ENCODE results near the gene VPS13C. TPM values are rescaled to one million over a fixed set of nuclear protein-coding genes. Genes with fewer than 3 reads are reported as not detected.
A peak's percentile ranks its signal among the peaks of the same experiment; 100 is the strongest.

The VPS13C gene
- polyA plus RNA-seq, 2 donors, result 3.5 to 3.6 TPM

DNA sequence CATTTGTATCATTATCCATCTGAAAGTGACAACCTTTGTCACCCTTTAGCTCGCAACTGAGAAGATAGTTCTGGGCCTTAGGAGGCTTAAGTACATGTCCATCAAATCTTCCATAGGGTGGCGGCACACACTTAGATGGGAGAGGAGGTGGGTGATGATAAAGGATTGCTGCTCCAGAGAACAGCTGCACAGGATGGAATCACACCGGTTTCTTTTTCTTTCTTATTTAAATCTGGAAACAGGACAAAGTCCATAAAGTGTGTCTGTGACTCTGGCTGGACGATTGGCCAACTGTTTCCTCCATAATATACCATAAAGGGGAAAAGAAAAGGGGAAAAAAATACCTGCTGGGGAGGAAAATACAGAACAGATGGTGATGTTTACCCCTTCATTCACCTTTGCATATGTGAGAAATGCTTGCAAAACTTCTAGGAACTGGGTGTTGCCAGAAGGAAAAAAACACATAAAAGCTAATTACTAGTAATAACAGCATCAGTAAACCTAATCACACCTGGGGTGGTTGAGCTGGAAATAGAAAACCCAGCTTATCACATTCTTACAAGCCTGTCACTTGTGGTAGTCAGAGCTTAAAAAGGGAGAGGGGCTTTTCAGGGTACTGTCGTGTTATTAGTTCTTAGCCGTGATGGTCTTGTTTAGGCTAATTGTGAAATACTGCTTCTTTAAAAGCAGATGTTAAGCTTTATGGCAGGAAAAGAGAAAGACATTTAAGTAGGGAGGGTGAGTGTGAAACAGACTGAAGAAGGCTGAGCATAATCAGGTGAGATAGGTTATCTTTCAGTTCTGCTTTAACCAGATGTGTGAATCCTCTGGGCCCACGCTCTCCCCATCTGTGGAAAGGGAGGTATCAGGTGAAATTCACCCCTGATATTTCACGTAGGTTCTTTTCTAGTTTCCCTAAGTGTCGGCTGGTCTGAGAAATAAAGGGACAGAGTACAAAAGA lies 23.2 kb upstream of the VPS13C start:
- Histone ChIP-seq H3K4me1 (ENCODE audit: control insufficient read depth in 2 of 2, insufficient read depth in 2 of 2, low read length in 1 of 2) (no peaks in the 10 kb centered on the region), H3K9me3 (ENCODE audit: control insufficient read depth in 2 of 2, insufficient read depth in 1 of 2, low read depth in 1 of 2, low read length in 1 of 2) (no peaks in the 10 kb centered on the region), H3K27me3 (ENCODE audit: control insufficient read depth in 1 of 2, insufficient read depth in 2 of 2, low read length in 2 of 2) (no peaks in the 10 kb centered on the region), H3K4me3 (ENCODE audit: low read depth in 1 of 2, low read length in 2 of 2) (no peak overlapping the region), H3K36me3 (ENCODE audit: control insufficient read depth in 2 of 2, insufficient read depth in 2 of 2, low read length in 1 of 2) (no peaks in the 10 kb centered on the region), H3K27ac (ENCODE audit: low read depth in 2 of 2, low read length in 1 of 2) (no peak overlapping the region)
- 80 to 89% methylated on average over 9 of the region's 9 CpGs for WGBS, 2 donors

DNA sequence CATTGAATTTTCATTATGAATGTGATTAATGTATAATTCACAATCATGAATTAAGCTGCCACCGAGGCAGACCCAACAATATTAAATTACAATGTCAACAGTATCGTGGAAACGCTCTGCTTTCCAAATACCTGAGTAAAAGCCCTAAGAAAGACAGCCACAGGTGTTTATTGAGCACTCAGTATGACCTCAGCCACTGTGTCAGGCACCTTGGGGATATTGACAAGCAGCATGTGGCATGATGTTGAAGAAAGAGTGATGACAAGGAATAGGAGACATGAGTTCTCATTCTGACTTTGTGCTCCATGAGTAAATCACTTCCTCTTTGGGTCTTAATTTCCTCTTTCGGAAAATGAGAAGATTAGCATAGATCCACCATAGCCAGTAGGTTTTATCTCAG lies 19.3 kb upstream of the VPS13C start:
- no peak overlapping the region for H3K27ac ChIP-seq (ENCODE audit: low read depth in 2 of 2, low read length in 1 of 2)
- no peak overlapping the region for H3K4me3 ChIP-seq (ENCODE audit: low read depth in 1 of 2, low read length in 2 of 2)
- H3K4me1 ChIP-seq (ENCODE audit: control insufficient read depth in 2 of 2, insufficient read depth in 2 of 2, low read length in 1 of 2), result no peaks in the 10 kb centered on the region
- no peaks in the 10 kb centered on the region for H3K9me3 ChIP-seq (ENCODE audit: control insufficient read depth in 2 of 2, insufficient read depth in 1 of 2, low read depth in 1 of 2, low read length in 1 of 2)
- no peaks in the 10 kb centered on the region for H3K36me3 ChIP-seq (ENCODE audit: control insufficient read depth in 2 of 2, insufficient read depth in 2 of 2, low read length in 1 of 2)
- 65 to 76% methylated on average over 4 of the region's 4 CpGs for WGBS, 2 donors
- no peaks in the 10 kb centered on the region for H3K27me3 ChIP-seq (ENCODE audit: control insufficient read depth in 1 of 2, insufficient read depth in 2 of 2, low read length in 2 of 2)

DNA sequence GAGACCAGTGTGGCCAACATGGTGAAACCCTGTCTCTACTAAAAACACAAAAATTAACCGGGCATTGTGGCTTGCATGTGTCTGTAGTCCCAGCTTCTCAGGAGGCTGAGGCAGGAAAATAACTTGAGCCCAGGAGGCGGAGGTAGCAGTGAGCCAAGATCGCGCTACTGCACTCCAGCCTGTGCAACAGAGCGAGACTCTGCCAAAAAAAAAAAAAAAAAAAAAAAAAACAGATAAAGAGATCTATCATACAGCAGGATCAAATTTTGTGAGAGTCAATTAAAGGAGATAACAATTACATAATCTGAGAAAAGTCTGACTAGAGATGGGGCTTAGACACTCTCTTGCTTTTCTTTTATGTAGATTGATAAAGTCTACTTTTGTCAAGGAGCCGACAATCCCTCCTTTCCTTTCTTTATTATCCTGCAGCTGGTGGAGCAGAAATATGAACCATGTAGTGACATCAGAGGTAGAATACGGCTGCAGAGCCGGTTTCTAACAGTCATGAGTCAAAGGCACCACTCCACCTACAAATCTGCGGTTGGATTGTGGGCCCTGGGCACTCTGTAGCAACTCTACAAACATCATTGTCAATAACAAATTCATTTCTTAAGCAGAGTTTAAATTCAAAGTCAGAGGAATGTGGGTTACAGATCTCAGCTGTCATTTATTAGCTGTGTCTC lies 15.5 kb upstream of the VPS13C start:
- Histone ChIP-seq H3K9me3 (ENCODE audit: control insufficient read depth in 2 of 2, insufficient read depth in 1 of 2, low read depth in 1 of 2, low read length in 1 of 2) (no peaks in the 10 kb centered on the region), H3K27me3 (ENCODE audit: control insufficient read depth in 1 of 2, insufficient read depth in 2 of 2, low read length in 2 of 2) (no peaks in the 10 kb centered on the region), H3K36me3 (ENCODE audit: control insufficient read depth in 2 of 2, insufficient read depth in 2 of 2, low read length in 1 of 2) (no peaks in the 10 kb centered on the region), H3K4me1 (ENCODE audit: control insufficient read depth in 2 of 2, insufficient read depth in 2 of 2, low read length in 1 of 2) (no peaks in the 10 kb centered on the region), H3K27ac (ENCODE audit: low read depth in 2 of 2, low read length in 1 of 2) (no peak overlapping the region), H3K4me3 (ENCODE audit: low read depth in 1 of 2, low read length in 2 of 2) (no peak overlapping the region)
- WGBS, 2 donors, result 54% methylated on average over 8 to 9 of the region's 9 CpGs

DNA sequence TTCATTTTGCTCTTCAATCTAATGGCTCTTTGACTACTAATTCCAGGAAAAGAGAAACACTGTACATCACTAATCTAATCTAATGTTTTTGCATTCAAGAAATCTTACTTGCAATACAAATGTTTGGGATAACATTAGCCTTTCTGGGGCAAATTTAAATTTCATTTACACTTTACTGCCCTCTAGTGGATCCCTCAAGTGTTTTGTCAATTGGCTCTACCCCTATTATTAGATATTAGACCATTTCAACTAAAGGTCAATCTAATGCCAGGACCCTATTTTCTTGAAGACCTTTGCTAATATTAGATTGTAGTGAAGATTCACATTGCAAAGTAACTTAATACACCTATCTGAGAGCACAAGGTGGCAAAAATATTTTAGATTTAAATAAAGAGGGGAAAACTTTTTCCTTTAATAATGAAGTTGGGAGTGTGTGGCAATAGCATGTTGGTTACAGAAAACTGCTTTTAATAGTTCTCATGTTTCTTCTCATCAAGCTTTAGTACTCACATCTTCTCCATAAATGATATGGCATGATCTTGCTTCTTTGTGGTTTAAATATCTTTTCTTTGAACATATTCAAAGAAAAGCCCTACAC lies 11.6 kb upstream of the VPS13C start:
- Histone ChIP-seq H3K27ac (ENCODE audit: low read depth in 2 of 2, low read length in 1 of 2) (no peak overlapping the region), H3K4me1 (ENCODE audit: control insufficient read depth in 2 of 2, insufficient read depth in 2 of 2, low read length in 1 of 2) (peaks cover 0 to 3% of the 10 kb centered on the region in 2 donors), H3K9me3 (ENCODE audit: control insufficient read depth in 2 of 2, insufficient read depth in 1 of 2, low read depth in 1 of 2, low read length in 1 of 2) (no peaks in the 10 kb centered on the region), H3K27me3 (ENCODE audit: control insufficient read depth in 1 of 2, insufficient read depth in 2 of 2, low read length in 2 of 2) (no peaks in the 10 kb centered on the region), H3K4me3 (ENCODE audit: low read depth in 1 of 2, low read length in 2 of 2) (no peak overlapping the region), H3K36me3 (ENCODE audit: control insufficient read depth in 2 of 2, insufficient read depth in 2 of 2, low read length in 1 of 2) (no peaks in the 10 kb centered on the region)

DNA sequence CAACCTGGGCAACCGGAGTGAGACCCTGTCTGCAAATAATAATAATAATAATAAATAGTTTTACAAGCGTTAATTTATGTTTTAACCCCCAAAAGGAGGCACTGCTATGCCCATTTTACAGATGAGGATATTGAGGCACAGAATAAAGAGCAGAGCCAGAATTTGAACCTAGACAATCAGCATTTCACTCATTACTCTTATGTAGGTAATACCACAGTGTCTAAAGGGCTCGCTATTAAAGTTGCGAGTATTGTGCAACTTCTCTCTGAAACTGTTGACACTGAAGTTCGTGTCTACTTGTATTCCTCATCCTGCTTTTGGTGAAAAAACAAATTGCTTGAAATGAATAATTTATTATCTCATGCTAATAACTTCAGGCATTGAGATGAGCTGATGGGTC lies 9.3 kb upstream of the VPS13C start:
- Histone ChIP-seq H3K9me3 (ENCODE audit: control insufficient read depth in 2 of 2, insufficient read depth in 1 of 2, low read depth in 1 of 2, low read length in 1 of 2) (no peaks in the 10 kb centered on the region), H3K36me3 (ENCODE audit: control insufficient read depth in 2 of 2, insufficient read depth in 2 of 2, low read length in 1 of 2) (no peaks in the 10 kb centered on the region), H3K27me3 (ENCODE audit: control insufficient read depth in 1 of 2, insufficient read depth in 2 of 2, low read length in 2 of 2) (no peaks in the 10 kb centered on the region), H3K4me1 (ENCODE audit: control insufficient read depth in 2 of 2, insufficient read depth in 2 of 2, low read length in 1 of 2) (peaks cover 0 to 3% of the 10 kb centered on the region in 2 donors), H3K4me3 (ENCODE audit: low read depth in 1 of 2, low read length in 2 of 2) (no peak overlapping the region), H3K27ac (ENCODE audit: low read depth in 2 of 2, low read length in 1 of 2) (no peak overlapping the region)
- 85 to 90% methylated on average over 5 of the region's 5 CpGs for WGBS, 2 donors

DNA sequence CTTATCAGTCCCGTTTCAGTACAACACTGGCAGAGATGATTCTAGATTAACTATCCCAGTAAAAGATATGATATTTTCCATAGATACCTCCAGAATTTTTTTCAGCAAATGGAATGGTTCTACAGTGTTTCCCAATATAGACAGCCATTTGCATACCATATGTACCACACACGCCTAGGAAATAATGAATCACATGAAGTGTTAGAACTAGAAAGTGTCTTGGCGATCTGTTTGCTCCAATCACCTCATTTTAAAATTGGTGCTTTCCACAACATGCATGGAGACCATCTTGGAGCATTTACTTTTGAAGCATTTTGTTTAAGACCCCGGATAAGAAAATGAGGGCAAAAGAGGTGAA lies 8.5 kb upstream of the VPS13C start:
- H3K27ac ChIP-seq (ENCODE audit: low read depth in 2 of 2, low read length in 1 of 2), result no peak overlapping the region
- H3K4me1 ChIP-seq (ENCODE audit: control insufficient read depth in 2 of 2, insufficient read depth in 2 of 2, low read length in 1 of 2), result peaks cover 0 to 3% of the 10 kb centered on the region in 2 donors
- no peaks in the 10 kb centered on the region for H3K36me3 ChIP-seq (ENCODE audit: control insufficient read depth in 2 of 2, insufficient read depth in 2 of 2, low read length in 1 of 2)
- WGBS, 2 donors, result 45 to 52% methylated on average over 4 of the region's 4 CpGs
- H3K9me3 ChIP-seq (ENCODE audit: control insufficient read depth in 2 of 2, insufficient read depth in 1 of 2, low read depth in 1 of 2, low read length in 1 of 2), result no peaks in the 10 kb centered on the region
- no peaks in the 10 kb centered on the region for H3K27me3 ChIP-seq (ENCODE audit: control insufficient read depth in 1 of 2, insufficient read depth in 2 of 2, low read length in 2 of 2)
- H3K4me3 ChIP-seq (ENCODE audit: low read depth in 1 of 2, low read length in 2 of 2), result peak overlapping the region in 1 of 2 donors; percentile 57

DNA sequence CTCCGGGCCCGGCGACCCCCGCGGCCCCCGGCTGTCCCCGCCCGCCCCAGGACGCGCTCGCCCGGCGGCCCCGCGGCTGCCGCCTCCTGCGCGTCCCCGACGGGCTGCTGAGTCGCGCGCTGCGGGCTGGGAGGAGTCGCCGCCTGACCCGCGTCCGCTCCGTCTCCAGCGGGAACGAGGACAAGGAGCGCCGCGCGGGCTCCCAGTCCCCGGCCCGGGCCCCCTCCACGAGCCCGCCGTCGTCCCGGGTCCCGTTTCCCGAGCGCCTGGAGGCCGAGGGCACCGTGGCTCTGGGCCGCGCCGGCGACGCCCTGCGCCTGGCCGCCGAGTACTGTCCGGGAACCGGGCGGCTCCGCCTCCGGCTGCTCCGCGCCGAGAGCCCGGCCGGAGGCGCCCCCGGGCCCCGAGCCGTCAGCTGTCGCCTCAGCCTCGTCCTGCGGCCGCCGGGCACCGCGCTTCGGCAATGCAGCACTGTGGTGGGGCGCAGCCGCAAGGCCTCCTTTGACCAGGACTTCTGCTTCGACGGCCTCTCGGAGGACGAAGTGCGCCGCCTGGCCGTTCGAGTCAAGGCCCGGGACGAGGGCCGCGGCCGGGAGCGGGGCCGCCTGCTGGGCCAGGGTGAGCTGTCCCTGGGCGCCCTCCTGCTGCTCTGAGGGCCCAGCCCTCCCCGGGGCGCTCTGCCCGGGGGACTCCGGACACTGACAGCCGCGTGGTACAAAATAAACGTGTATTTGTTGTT lies 8.0 kb upstream of the VPS13C start:
- H3K9me3 ChIP-seq (ENCODE audit: control insufficient read depth in 2 of 2, insufficient read depth in 1 of 2, low read depth in 1 of 2, low read length in 1 of 2), result no peaks in the 10 kb centered on the region
- peaks cover 0 to 3% of the 10 kb centered on the region in 2 donors for H3K4me1 ChIP-seq (ENCODE audit: control insufficient read depth in 2 of 2, insufficient read depth in 2 of 2, low read length in 1 of 2)
- no peaks in the 10 kb centered on the region for H3K36me3 ChIP-seq (ENCODE audit: control insufficient read depth in 2 of 2, insufficient read depth in 2 of 2, low read length in 1 of 2)
- WGBS, 2 donors, result 1 to 2% methylated on average over 79 to 103 of the region's 103 CpGs
- no peaks in the 10 kb centered on the region for H3K27me3 ChIP-seq (ENCODE audit: control insufficient read depth in 1 of 2, insufficient read depth in 2 of 2, low read length in 2 of 2)
- H3K4me3 ChIP-seq (ENCODE audit: low read depth in 1 of 2, low read length in 2 of 2), result peak overlapping the region; percentile 50 to 57
- peak overlapping the region in 1 of 2 donors; percentile 26 for H3K27ac ChIP-seq (ENCODE audit: low read depth in 2 of 2, low read length in 1 of 2)

DNA sequence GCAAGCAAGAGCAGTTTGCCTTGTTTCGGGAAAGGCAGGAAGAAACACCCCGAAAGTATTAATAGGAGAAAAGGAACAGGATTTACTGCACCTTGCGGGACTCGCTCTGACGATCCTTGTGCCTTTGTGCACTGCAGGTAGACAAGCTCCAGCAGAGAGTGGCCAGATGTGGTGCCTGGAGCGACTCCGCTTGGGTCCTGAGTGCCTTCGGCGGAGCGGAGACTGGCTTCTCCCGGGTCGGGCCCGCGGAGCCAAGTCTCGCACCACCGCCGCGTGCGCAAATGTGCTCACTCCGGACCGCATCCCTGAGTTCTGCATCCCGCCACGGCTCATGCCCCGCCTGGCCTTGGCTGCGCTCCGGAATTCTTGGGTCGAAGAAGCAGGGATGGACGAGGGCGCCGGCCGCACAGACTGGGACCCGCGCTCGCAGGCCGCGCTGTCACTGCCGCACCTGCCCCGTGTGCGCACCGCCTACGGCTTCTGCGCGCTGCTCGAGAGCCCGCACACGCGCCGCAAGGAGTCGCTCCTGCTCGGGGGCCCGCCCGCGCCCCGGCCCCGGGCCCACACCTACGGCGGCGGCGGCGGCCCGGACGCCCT lies 7.3 kb upstream of the VPS13C start:
- Histone ChIP-seq H3K27ac (ENCODE audit: low read depth in 2 of 2, low read length in 1 of 2) (no peak overlapping the region), H3K4me1 (ENCODE audit: control insufficient read depth in 2 of 2, insufficient read depth in 2 of 2, low read length in 1 of 2) (peaks cover 0 to 3% of the 10 kb centered on the region in 2 donors), H3K4me3 (ENCODE audit: low read depth in 1 of 2, low read length in 2 of 2) (peak overlapping the region; percentile 46 to 57), H3K9me3 (ENCODE audit: control insufficient read depth in 2 of 2, insufficient read depth in 1 of 2, low read depth in 1 of 2, low read length in 1 of 2) (no peaks in the 10 kb centered on the region), H3K27me3 (ENCODE audit: control insufficient read depth in 1 of 2, insufficient read depth in 2 of 2, low read length in 2 of 2) (no peaks in the 10 kb centered on the region), H3K36me3 (ENCODE audit: control insufficient read depth in 2 of 2, insufficient read depth in 2 of 2, low read length in 1 of 2) (no peaks in the 10 kb centered on the region)
- 2% methylated on average over 51 to 62 of the region's 62 CpGs for WGBS, 2 donors
